ENCODE data around the gene OR1K1.

Gene OR1K1

DNA sequence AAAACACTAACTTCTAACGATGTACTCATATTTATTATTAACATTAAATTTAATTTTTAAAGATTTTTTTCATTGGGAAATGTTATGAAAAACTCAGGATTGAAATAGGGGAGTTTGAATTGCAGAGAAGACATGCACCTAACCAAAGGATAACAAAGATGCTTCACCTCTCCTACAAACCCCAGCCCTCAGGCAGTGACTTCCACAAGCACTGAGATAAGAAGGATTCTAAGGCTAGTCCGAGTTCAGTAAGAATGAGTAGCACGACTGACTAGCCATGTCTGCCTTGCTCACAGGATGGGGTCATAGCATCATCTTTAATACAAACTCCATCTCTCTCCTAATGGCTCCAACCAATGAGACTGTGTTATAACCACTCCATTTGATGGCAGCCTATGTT lies 18.3 kb upstream of the OR1K1 start:
- TF ChIP-seq EZH2 (optimal IDR thresholded peaks at IDR 0.05; ENCODE audit: low read depth, low read length) (no peak), EZH2phosphoT487 (IDR thresholded peaks at IDR 0.05; ENCODE audit: low read length) (no peak)
- TF ChIP-seq, protein P1, sequence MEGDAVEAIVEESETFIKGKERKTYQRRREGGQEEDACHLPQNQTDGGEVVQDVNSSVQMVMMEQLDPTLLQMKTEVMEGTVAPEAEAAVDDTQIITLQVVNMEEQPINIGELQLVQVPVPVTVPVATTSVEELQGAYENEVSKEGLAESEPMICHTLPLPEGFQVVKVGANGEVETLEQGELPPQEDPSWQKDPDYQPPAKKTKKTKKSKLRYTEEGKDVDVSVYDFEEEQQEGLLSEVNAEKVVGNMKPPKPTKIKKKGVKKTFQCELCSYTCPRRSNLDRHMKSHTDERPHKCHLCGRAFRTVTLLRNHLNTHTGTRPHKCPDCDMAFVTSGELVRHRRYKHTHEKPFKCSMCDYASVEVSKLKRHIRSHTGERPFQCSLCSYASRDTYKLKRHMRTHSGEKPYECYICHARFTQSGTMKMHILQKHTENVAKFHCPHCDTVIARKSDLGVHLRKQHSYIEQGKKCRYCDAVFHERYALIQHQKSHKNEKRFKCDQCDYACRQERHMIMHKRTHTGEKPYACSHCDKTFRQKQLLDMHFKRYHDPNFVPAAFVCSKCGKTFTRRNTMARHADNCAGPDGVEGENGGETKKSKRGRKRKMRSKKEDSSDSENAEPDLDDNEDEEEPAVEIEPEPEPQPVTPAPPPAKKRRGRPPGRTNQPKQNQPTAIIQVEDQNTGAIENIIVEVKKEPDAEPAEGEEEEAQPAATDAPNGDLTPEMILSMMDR (IDR thresholded peaks at IDR 0.05; ENCODE audit: low read length), result no peak
- H3K27ac ChIP-seq (ENCODE audit: low read length), result no peak overlapping the region
- no peak for DNase-seq
- H4K20me1 ChIP-seq (ENCODE audit: insufficient read depth, low read length), result no peaks in the 10 kb centered on the region
- 0 out of 2 replicates have a peak, but pooled peaks cover 3% of the 10 kb centered on the region for H3F3A ChIP-seq (ENCODE audit: insufficient read depth, low read length)
- no peak overlapping the region for H2AFZ ChIP-seq (ENCODE audit: low read length)
- H3K27me3 ChIP-seq (replicated peaks; ENCODE audit: insufficient read depth, low read length), result no peaks in the 10 kb centered on the region
- no peaks in the 10 kb centered on the region for H3K9me3 ChIP-seq (replicated peaks; ENCODE audit: insufficient read depth, low read length)
- no peak overlapping the region for H3K4me3 ChIP-seq (ENCODE audit: low read length)
- no peak overlapping the region for H3K9ac ChIP-seq (ENCODE audit: low read length)
- no peaks in the 10 kb centered on the region for H3K79me2 ChIP-seq (ENCODE audit: low read length)
- peaks cover 6% of the 10 kb centered on the region; the same call in 1 of the 2 replicates for H3K4me1 ChIP-seq (ENCODE audit: low read length)
- H3K9me2 ChIP-seq (replicated peaks; ENCODE audit: insufficient read depth, low read length), result no peaks in the 10 kb centered on the region
- no peaks in the 10 kb centered on the region for H3K36me3 ChIP-seq (replicated peaks; ENCODE audit: insufficient read depth, low read length)
- no peak overlapping the region for H3K4me2 ChIP-seq (ENCODE audit: low read depth, low read length)

DNA sequence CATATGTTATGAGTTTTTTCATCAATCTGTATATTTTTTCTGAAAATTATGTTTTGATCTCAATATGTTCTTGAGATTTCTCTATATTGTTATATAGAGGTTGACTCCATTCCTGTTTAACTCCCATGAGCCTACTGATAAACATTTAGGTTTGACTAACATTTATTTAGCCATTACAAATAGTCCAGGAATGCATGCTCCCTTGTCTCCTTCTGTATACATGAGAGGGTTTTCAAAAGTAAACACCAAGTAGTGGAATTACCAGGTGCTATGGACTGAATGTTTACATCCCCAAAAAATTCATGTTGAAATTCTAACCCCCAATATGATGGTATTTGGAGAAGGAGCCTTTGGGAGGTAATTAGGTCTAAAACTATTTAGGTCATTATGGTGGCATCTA lies 14.7 kb upstream of the OR1K1 start:
- Histone ChIP-seq H3K79me2 (ENCODE audit: low read length) (no peaks in the 10 kb centered on the region), H2AFZ (ENCODE audit: low read length) (no peak overlapping the region), H3K4me1 (ENCODE audit: low read length) (peaks cover 9% of the 10 kb centered on the region; the same call in 1 of the 2 replicates), H3K4me2 (ENCODE audit: low read depth, low read length) (no peak overlapping the region), H3K27me3 (replicated peaks; ENCODE audit: insufficient read depth, low read length) (no peaks in the 10 kb centered on the region), H3K9me2 (replicated peaks; ENCODE audit: insufficient read depth, low read length) (no peaks in the 10 kb centered on the region), H3K4me3 (ENCODE audit: low read length) (no peak overlapping the region), H3F3A (ENCODE audit: insufficient read depth, low read length) (0 out of 2 replicates have a peak, but pooled peaks cover 3% of the 10 kb centered on the region), H3K9ac (ENCODE audit: low read length) (no peak overlapping the region), H3K9me3 (replicated peaks; ENCODE audit: insufficient read depth, low read length) (no peaks in the 10 kb centered on the region), H3K36me3 (replicated peaks; ENCODE audit: insufficient read depth, low read length) (no peaks in the 10 kb centered on the region), H4K20me1 (ENCODE audit: insufficient read depth, low read length) (no peaks in the 10 kb centered on the region), H3K27ac (ENCODE audit: low read length) (no peak overlapping the region)
- TF ChIP-seq EZH2 (optimal IDR thresholded peaks at IDR 0.05; ENCODE audit: low read depth, low read length) (no peak), EZH2phosphoT487 (IDR thresholded peaks at IDR 0.05; ENCODE audit: low read length) (no peak)
- TF ChIP-seq, protein P1 (IDR thresholded peaks at IDR 0.05; ENCODE audit: low read length), result no peak
- no peak for DNase-seq

DNA sequence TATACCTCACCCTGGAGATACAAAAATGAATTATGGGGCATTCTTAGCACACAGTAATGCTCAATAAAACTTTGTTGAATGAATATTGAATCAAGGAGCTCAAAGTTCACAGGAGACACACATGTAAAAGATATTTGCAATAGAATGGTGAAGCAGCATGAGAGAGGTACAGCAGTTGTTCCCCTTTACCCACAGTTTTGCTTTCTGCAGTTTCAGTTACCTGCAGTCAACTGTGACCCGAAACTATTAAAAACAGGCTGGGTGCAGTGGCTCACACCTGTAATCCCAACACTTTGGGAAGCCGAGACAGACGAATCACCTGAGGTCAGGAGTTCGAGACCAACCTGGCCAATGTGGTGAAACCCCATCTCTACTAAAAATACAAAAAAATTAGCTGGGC lies 13.6 kb upstream of the OR1K1 start:
- Histone ChIP-seq H3K4me3 (ENCODE audit: low read length) (no peak overlapping the region), H3K27ac (ENCODE audit: low read length) (peak overlapping the region; percentile 26; the same call in 1 of the 2 replicates), H3K79me2 (ENCODE audit: low read length) (no peaks in the 10 kb centered on the region), H4K20me1 (ENCODE audit: insufficient read depth, low read length) (no peaks in the 10 kb centered on the region), H3K36me3 (replicated peaks; ENCODE audit: insufficient read depth, low read length) (no peaks in the 10 kb centered on the region), H3K9ac (ENCODE audit: low read length) (no peak overlapping the region), H3K4me1 (ENCODE audit: low read length) (peaks cover 11% of the 10 kb centered on the region), H2AFZ (ENCODE audit: low read length) (no peak overlapping the region), H3K9me3 (replicated peaks; ENCODE audit: insufficient read depth, low read length) (no peaks in the 10 kb centered on the region), H3K9me2 (replicated peaks; ENCODE audit: insufficient read depth, low read length) (no peaks in the 10 kb centered on the region), H3F3A (ENCODE audit: insufficient read depth, low read length) (0 out of 2 replicates have a peak, but pooled peaks cover 3% of the 10 kb centered on the region), H3K4me2 (ENCODE audit: low read depth, low read length) (0 out of 2 replicates have a peak overlapping the region, but pooled peaks have one; percentile 12), H3K27me3 (replicated peaks; ENCODE audit: insufficient read depth, low read length) (no peaks in the 10 kb centered on the region)
- TF ChIP-seq EZH2 (optimal IDR thresholded peaks at IDR 0.05; ENCODE audit: low read depth, low read length) (no peak), EZH2phosphoT487 (IDR thresholded peaks at IDR 0.05; ENCODE audit: low read length) (no peak)
- TF ChIP-seq, protein P1 (IDR thresholded peaks at IDR 0.05; ENCODE audit: low read length), result no peak
- DNase-seq, result peak; percentile 73

All from MM.1S (cell line).